ENCODE data around the gene SLX9.

DNA sequence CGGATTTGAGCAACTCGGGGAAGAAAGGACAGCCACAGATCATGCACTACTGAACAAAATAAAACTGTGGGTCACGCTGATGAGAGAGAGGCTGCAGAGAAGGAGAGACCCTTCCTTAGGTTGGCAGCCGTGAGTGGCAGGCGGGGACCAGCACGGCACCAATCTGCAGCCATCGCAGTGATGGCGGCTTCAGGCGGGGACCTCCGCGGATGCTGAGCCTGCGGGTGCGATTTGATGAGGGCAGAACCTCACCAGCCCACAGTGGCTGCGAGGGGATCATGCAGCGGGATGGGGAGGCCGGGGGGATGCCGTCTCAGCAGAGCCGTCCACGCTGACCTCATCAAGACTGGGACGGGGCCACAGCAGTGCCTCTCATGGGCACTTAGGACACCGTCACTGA lies 30.9 kb upstream of the SLX9 start:
- TF ChIP-seq, protein P1, sequence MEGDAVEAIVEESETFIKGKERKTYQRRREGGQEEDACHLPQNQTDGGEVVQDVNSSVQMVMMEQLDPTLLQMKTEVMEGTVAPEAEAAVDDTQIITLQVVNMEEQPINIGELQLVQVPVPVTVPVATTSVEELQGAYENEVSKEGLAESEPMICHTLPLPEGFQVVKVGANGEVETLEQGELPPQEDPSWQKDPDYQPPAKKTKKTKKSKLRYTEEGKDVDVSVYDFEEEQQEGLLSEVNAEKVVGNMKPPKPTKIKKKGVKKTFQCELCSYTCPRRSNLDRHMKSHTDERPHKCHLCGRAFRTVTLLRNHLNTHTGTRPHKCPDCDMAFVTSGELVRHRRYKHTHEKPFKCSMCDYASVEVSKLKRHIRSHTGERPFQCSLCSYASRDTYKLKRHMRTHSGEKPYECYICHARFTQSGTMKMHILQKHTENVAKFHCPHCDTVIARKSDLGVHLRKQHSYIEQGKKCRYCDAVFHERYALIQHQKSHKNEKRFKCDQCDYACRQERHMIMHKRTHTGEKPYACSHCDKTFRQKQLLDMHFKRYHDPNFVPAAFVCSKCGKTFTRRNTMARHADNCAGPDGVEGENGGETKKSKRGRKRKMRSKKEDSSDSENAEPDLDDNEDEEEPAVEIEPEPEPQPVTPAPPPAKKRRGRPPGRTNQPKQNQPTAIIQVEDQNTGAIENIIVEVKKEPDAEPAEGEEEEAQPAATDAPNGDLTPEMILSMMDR (conservative IDR thresholded peaks at IDR 0.05; ENCODE audit: low read depth, low read length), result no peak
- no peak for TF ChIP-seq EZH2 (IDR thresholded peaks at IDR 0.05; ENCODE audit: low read length, unreplicated experiment)
- no peak for TF ChIP-seq EZH2phosphoT487 (IDR thresholded peaks at IDR 0.05; ENCODE audit: borderline replicate concordance, low read length)
